IMR-90 (cell line): Measurements from ENCODE around the gene BANP. TPM values are rescaled to one million over a fixed set of nuclear protein-coding genes. Genes with fewer than 3 reads are reported as not detected.

Experiments
- ATAC-seq: fragments of 200-7000 bp; cut with Tn5 transposase; 2 replicates; pipeline ENCODE4 v1.9.1; 2020; ENCODE audit warnings: low read depth, mild to moderate bottlenecking, moderate library complexity
- BruUV-seq: library from RNA; stranded (reverse); fragments of 400-500 nt; replicated peaks from 2 replicates; lab custom pipeline; 2021; lab: Mats Ljungman, UMichigan
- CTCF ChIA-PET: fragments of 300-600 bp; formaldehyde crosslinking; extraction: SDS; loops from one replicate; lab custom pipeline; 2021; ENCODE audit warnings: antibody characterized with exemption; lab: Yijun Ruan, JAX
- POLR2A ChIA-PET: fragments of 300-600 bp; sonication (Branson Sonifier 250); formaldehyde crosslinking; loops from one replicate; lab custom pipeline; 2022; ENCODE audit warnings: antibody characterized with exemption; ENCODE audit not compliant: unreplicated experiment; lab: Charles Lee
- DNase-seq: peaks from one replicate; pipeline ENCODE4 v3.0.0; 2013
- H2AFZ ChIP-seq: replicated peaks from 2 replicates; pipeline ENCODE3; 2013; ENCODE audit warnings: low read length, mild to moderate bottlenecking; ENCODE audit not compliant: poor library complexity
- H2AK5ac ChIP-seq: 2 replicates; pipeline ENCODE4 v1.6.1; 2013; ENCODE audit warnings: low read depth, low read length, inconsistent platforms
- H2AK9ac ChIP-seq: replicated peaks from 2 replicates; pipeline ENCODE3; 2013; ENCODE audit warnings: mild to moderate bottlenecking, low read depth, low read length, moderate library complexity; ENCODE audit not compliant: poor library complexity
- H2BK120ac ChIP-seq: 2 replicates; pipeline ENCODE4 v1.6.1; 2013; ENCODE audit warnings: low read depth, low read length, inconsistent platforms
- H2BK15ac ChIP-seq: 3 replicates; pipeline ENCODE4 v1.6.1; 2013; ENCODE audit warnings: low read depth, low read length, inconsistent platforms
- H2BK20ac ChIP-seq: 2 replicates; pipeline ENCODE4 v1.6.1; 2013; ENCODE audit warnings: low read depth, mild to moderate bottlenecking, inconsistent platforms, low read length, moderate library complexity
- H2BK5ac ChIP-seq: 2 replicates; pipeline ENCODE4 v1.6.1; 2013; ENCODE audit warnings: mild to moderate bottlenecking, low read depth, low read length, inconsistent platforms; ENCODE audit not compliant: poor library complexity, severe bottlenecking
- H3K14ac ChIP-seq: replicated peaks from 2 replicates; pipeline ENCODE4 v1.6.1; 2013; ENCODE audit warnings: low read depth, low read length, inconsistent platforms
- H3K18ac ChIP-seq: 2 replicates; pipeline ENCODE4 v1.6.1; 2013; ENCODE audit warnings: low read depth, low read length, control low read depth
- H3K23ac ChIP-seq: 2 replicates; pipeline ENCODE4 v1.6.1; 2013; ENCODE audit warnings: low read depth, low read length, inconsistent platforms
- H3K27ac ChIP-seq: 2 replicates; pipeline ENCODE4 v1.5.1; 2013; ENCODE audit warnings: mild to moderate bottlenecking, control low read depth, low read length; ENCODE audit not compliant: insufficient read depth
- H3K27me3 ChIP-seq: 2 replicates; pipeline ENCODE4 v1.6.1; 2013; ENCODE audit warnings: low read length; ENCODE audit not compliant: control insufficient read depth, insufficient read depth
- H3K36me3 ChIP-seq: 2 replicates; pipeline ENCODE4 v1.6.1; 2013; ENCODE audit warnings: low read length, mixed read lengths; ENCODE audit not compliant: control insufficient read depth, insufficient read depth
- H3K4ac ChIP-seq: 2 replicates; pipeline ENCODE4 v1.6.1; 2013; ENCODE audit warnings: low read depth, low read length, inconsistent platforms
- H3K4me1 ChIP-seq: 2 replicates; pipeline ENCODE4 v1.6.1; 2013; ENCODE audit warnings: low read length, mixed read lengths; ENCODE audit not compliant: control insufficient read depth, insufficient read depth
- H3K4me2 ChIP-seq: 2 replicates; pipeline ENCODE4 v1.6.1; 2013; ENCODE audit warnings: low read depth, mild to moderate bottlenecking, control low read depth, low read length, moderate library complexity
- H3K4me3 ChIP-seq: 2 replicates; pipeline ENCODE4 v1.5.1; 2013; ENCODE audit warnings: low read depth, mild to moderate bottlenecking, control low read depth, low read length, moderate library complexity; ENCODE audit not compliant: insufficient read depth
- H3K56ac ChIP-seq: 2 replicates; pipeline ENCODE4 v1.6.1; 2013; ENCODE audit warnings: low read length, inconsistent platforms; ENCODE audit not compliant: insufficient read depth; ENCODE audit errors: extremely low read depth
- H3K79me1 ChIP-seq, 2 experiments: 2 replicates each; pipeline ENCODE4 v1.6.1; 2013; ENCODE audit warnings: low read length in 2 of 2, inconsistent platforms in 1 of 2, low read depth in 1 of 2
- H3K9ac ChIP-seq: 2 replicates; pipeline ENCODE4 v1.6.1; 2013; ENCODE audit warnings: low read depth, low read length, control low read depth
- H3K9me1 ChIP-seq: 2 replicates; pipeline ENCODE4 v1.6.1; 2013; ENCODE audit warnings: low read length, inconsistent platforms; ENCODE audit not compliant: insufficient read depth
- H3K9me3 ChIP-seq: 2 replicates; pipeline ENCODE4 v1.6.1; 2013; ENCODE audit warnings: low read length; ENCODE audit not compliant: control insufficient read depth, insufficient read depth
- H4K20me1 ChIP-seq: 2 replicates; pipeline ENCODE4 v1.6.1; 2013; ENCODE audit warnings: low read length, inconsistent platforms; ENCODE audit not compliant: insufficient read depth
- H4K5ac ChIP-seq: 2 replicates; pipeline ENCODE4 v1.6.1; 2013; ENCODE audit warnings: mild to moderate bottlenecking, low read depth, low read length, control low read depth
- H4K8ac ChIP-seq, 2 experiments: 2 replicates each; pipeline ENCODE4 v1.6.1; 2013; ENCODE audit warnings: low read depth in 2 of 2, low read length in 2 of 2, control low read depth in 1 of 2, inconsistent platforms in 1 of 2
- H4K91ac ChIP-seq: 2 replicates; pipeline ENCODE4 v1.6.1; 2013; ENCODE audit warnings: low read depth, low read length, inconsistent platforms; ENCODE audit not compliant: insufficient read depth
- BHLHE40 ChIP-seq: fragments of 150-350 bp; IDR thresholded peaks from 2 replicates; pipeline ENCODE4 v1.6.1; 2016; ENCODE audit warnings: mild to moderate bottlenecking, low read depth, low read length
- CEBPB ChIP-seq: IDR thresholded peaks from 2 replicates; pipeline ENCODE4 v1.6.1; 2012; ENCODE audit warnings: low read depth, low read length, improper control_type of control experiment
- MAZ ChIP-seq: IDR thresholded peaks from 2 replicates; pipeline ENCODE4 v1.6.1; 2012; ENCODE audit warnings: low read depth, mild to moderate bottlenecking, low read length, improper control_type of control experiment, moderate library complexity, borderline replicate concordance
- MXI1 ChIP-seq: IDR thresholded peaks from 2 replicates; pipeline ENCODE4 v1.6.1; 2012; ENCODE audit warnings: low read depth, mild to moderate bottlenecking, low read length, moderate library complexity, borderline replicate concordance
- NFE2L2 ChIP-seq: fragments of 150-350 bp; IDR thresholded peaks from 2 replicates; pipeline ENCODE4 v1.6.1; 2016; ENCODE audit warnings: low read depth, mild to moderate bottlenecking, low read length
- POLR2A ChIP-seq: IDR thresholded peaks from 2 replicates; pipeline ENCODE4 v1.6.1; 2012; ENCODE audit warnings: mild to moderate bottlenecking, low read depth, low read length
- RCOR1 ChIP-seq: IDR thresholded peaks from 2 replicates; pipeline ENCODE4 v1.6.1; 2012; ENCODE audit warnings: mild to moderate bottlenecking, low read length, improper control_type of control experiment; ENCODE audit not compliant: insufficient replicate concordance
- RFX5 ChIP-seq: IDR thresholded peaks from 2 replicates; pipeline ENCODE4 v1.8.0; 2012; ENCODE audit warnings: low read depth, mild to moderate bottlenecking, low read length, moderate library complexity
- WGBS, 2 experiments: methylation state at CpG; one replicate each; pipeline versions ENCODE4 v1.1.5 to v1.1.7; 2013; ENCODE audit warnings: missing lambda C conversion rate in 2 of 2; ENCODE audit not compliant: insufficient read length in 1 of 2; ENCODE audit errors: extremely low coverage in 2 of 2; 5-methylcytosine and 5-hydroxymethylcytosine counted together
- dilution Hi-C: fragments of 300-500 bp; cut with HindIII; formaldehyde crosslinking; loops from one replicate; pipeline ENCODE4 v1.14.3; 2018; ENCODE audit warnings: low sequenced_read_pairs; ENCODE audit not compliant: unreplicated experiment
- in situ Hi-C: fragments of 300-500 bp; cut with MboI; formaldehyde crosslinking; loops from 3 replicates; pipeline ENCODE4 v1.14.3; 2019; ENCODE audit warnings: low sequenced_read_pairs, inconsistent platforms, mixed read lengths
- intact Hi-C: fragments of 100-400 bp; cut with micrococcal nuclease; formaldehyde crosslinking; loops from 2 replicates; pipeline ENCODE4 v1.10.0; 2022
- polyA plus RNA-seq, 3 experiments: library from polyadenylated mRNA; depleted of rRNA; stranded (reverse); fragments of >200 nt; gene quantifications; 2 replicates each; pipeline ENCODE4 v1.2.3, GENCODE V29; 2012; ENCODE audit warnings: low replicate concordance in 1 of 3
- total RNA-seq: library from RNA; depleted of rRNA; stranded (reverse); fragments of >200 nt; gene quantifications from 2 replicates; pipeline ENCODE4 v1.2.3, GENCODE V29; 2012

The BANP gene
- total and polyA plus RNA-seq, 2 of the 4 experiments (the other 2 are of a cell fraction), result 17.4 to 17.9 TPM

- no peak for TF ChIP-seq CEBPB
- no peak for TF ChIP-seq BHLHE40
- TF ChIP-seq POLR2A, result no peak
These were observed 135.6 kb downstream of the BANP start (continued) for GRCh38 chr16:88086571-88087516.

GRCh38 chr16:88087517-88087877, 136.3 kb downstream of the BANP start:
- Histone ChIP-seq H3K18ac (no peak overlapping the region), H3K56ac (no peak overlapping the region), H2BK20ac (no peak overlapping the region), H3K4me2 (no peak overlapping the region), H2AK9ac (no peak overlapping the region), H2BK5ac (no peak overlapping the region), H3K4ac (no peak overlapping the region), H2BK15ac (no peak overlapping the region), H2AFZ (no peak overlapping the region), H3K36me3 (no peaks in the 10 kb centered on the region), H4K20me1 (no peaks in the 10 kb centered on the region), H3K14ac (no peak overlapping the region), H3K9ac (no peak overlapping the region), H3K4me1 (peaks cover 8% of the 10 kb centered on the region; the same call in 1 of the 2 replicates), H4K8ac (no peak overlapping the region), H3K9me1 (peaks cover 3% of the 10 kb centered on the region; the same call in 1 of the 2 replicates), H2AK5ac (no peak overlapping the region), H3K4me3 (no peak overlapping the region), H4K5ac (no peak overlapping the region), H2BK120ac (no peak overlapping the region), H3K27ac (no peak overlapping the region), H3K9me3 (no peaks in the 10 kb centered on the region), H3K27me3 (no peaks in the 10 kb centered on the region; the same call in 1 of the 2 replicates), H3K23ac (no peak overlapping the region), H4K91ac (no peak overlapping the region), H3K79me1 (0 out of 4 replicates have a peak, but pooled peaks cover 0 to 3% of the 10 kb centered on the region in 2 experiments)
- no peak for TF ChIP-seq NFE2L2
- no peak for TF ChIP-seq MAZ
- TF ChIP-seq RFX5, result no peak
- TF ChIP-seq CEBPB, result no peak
- no peak for TF ChIP-seq RCOR1
- TF ChIP-seq BHLHE40, result no peak
- TF ChIP-seq MXI1, result no peak
- ATAC-seq (no peak), DNase-seq (no peak)
- 84% methylated on average over 11 of the region's 16 CpGs; no CpG with 5 or more reads in 1 of the 2 experiments for WGBS, 2 experiments
- CTCF ChIA-PET, result no interaction called here
- dilution Hi-C loops (no loop called here), in situ Hi-C loops (no loop called here), intact Hi-C loops (no loop called here)
- no TSS peak for BruUV-seq
- POLR2A ChIA-PET, result no interaction called here
